Astrocyte of the cerebellum (primary cell): ENCODE data around the gene IQSEC1.

Source experiments
- DNase-seq: peaks from one replicate; pipeline ENCODE4 v3.0.0-alpha.2; 2011; ENCODE audit warnings: low read depth
- H3K4me3 ChIP-seq: 2 replicates; pipeline ENCODE4 v1.5.1; 2011; ENCODE audit warnings: mild to moderate bottlenecking, low read depth, low read length, moderate library complexity
- in situ Hi-C: cut with HindIII; loops from 2 replicates; pipeline ENCODE4 v1.10.0; 2017; ENCODE audit warnings: low sequenced_read_pairs
- TF ChIP-seq, protein P1 (sequence below): IDR thresholded peaks from 2 replicates; pipeline ENCODE4 v1.5.1; 2012; ENCODE audit warnings: low read length, low read depth, moderate library complexity, mild to moderate bottlenecking; ENCODE audit errors: missing control alignments

IQSEC1 gene

GRCh38 chr3:13085846-13086179 is 12.6 kb upstream of the IQSEC1 start:
- TF ChIP-seq, protein P1, sequence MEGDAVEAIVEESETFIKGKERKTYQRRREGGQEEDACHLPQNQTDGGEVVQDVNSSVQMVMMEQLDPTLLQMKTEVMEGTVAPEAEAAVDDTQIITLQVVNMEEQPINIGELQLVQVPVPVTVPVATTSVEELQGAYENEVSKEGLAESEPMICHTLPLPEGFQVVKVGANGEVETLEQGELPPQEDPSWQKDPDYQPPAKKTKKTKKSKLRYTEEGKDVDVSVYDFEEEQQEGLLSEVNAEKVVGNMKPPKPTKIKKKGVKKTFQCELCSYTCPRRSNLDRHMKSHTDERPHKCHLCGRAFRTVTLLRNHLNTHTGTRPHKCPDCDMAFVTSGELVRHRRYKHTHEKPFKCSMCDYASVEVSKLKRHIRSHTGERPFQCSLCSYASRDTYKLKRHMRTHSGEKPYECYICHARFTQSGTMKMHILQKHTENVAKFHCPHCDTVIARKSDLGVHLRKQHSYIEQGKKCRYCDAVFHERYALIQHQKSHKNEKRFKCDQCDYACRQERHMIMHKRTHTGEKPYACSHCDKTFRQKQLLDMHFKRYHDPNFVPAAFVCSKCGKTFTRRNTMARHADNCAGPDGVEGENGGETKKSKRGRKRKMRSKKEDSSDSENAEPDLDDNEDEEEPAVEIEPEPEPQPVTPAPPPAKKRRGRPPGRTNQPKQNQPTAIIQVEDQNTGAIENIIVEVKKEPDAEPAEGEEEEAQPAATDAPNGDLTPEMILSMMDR: no peak

DNA sequence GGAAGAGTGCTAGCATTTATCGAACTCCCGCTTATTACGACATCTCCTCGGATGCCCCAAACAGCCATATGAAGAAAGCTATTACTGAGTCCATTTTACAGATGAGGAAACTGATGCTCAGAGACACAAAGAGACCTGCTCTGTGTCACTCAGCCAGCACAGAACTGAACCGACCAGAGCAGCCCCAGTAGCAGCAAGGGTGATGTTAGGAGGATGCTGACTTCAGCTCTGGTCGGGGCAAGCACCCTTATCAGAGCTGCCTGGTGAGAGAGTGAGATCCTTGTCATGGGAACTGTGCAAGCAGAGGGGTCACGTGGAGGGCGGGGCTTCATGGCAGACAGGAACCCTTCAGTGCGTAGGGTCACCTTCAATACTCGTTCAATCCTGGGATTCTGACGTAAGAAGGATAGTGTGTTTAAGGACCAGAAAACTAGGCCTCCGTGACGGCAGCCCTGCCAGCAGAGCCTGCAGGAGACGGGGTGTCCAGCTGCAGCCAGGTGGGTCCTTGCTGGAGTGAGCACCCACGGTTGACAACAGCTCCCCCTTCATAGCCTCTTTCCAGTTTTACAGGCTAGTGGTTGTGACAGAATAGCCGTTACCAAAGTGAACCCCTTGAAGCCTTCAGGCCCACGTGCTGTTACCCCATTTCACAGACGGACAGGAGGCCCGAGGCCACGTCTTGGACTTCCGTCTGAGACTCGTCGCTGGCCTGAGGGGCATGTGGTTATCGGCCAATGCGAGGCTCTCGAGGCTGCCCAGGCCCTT is 12.0 kb upstream of the IQSEC1 start:
- DNase-seq: no peak
- TF ChIP-seq, protein P1: no peak
- in situ Hi-C loops: loop anchor here (25.0 kb wide), 1 partner anchor 377 kb away; no protein-coding TSS in a partner anchor
- no peak overlapping the region for H3K4me3 ChIP-seq

More at GRCh38 chr3:13085846-13086179, 12.6 kb upstream of the IQSEC1 start:
- no peak overlapping the region for H3K4me3 ChIP-seq
- DNase-seq: no peak
- in situ Hi-C loops: loop anchor here (25.0 kb wide), 1 partner anchor 376 kb away; no protein-coding TSS in a partner anchor

DNA sequence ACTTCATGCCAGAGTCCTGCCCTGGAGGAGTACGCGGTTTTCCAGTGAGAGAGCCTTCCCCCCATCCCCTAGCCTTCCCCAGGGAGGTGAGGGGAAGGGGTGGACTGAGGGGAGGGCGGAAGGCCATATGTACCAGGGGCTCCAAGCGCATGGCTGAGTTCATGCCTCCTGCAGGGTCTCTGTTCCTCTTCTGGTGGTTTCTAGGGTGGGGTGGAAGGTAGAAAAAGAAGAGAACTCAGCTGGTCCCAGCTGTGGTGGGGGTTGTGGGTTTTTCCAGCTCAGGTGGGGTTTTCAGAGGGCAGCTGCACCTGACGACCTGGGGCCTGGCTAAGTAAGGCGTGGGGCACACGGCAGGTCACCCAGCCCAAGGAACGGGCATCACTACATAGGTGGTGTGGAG is 10.7 kb upstream of the IQSEC1 start:
- no peak overlapping the region for H3K4me3 ChIP-seq
- TF ChIP-seq, protein P1: no peak
- DNase-seq: no peak
- in situ Hi-C loops: loop anchor here (25.0 kb wide), 1 partner anchor 378 kb away; no protein-coding TSS in a partner anchor

- in situ Hi-C loops: loop anchor here (25.0 kb wide), 1 partner anchor 379 kb away; no protein-coding TSS in a partner anchor
These were observed 10.0 kb upstream of the IQSEC1 start for GRCh38 chr3:13083254-13083653.

GRCh38 chr3:13082677-13083076 is 9.4 kb upstream of the IQSEC1 start:
- no peak for DNase-seq
- TF ChIP-seq, protein P1: no peak
- H3K4me3 ChIP-seq: no peak overlapping the region
- in situ Hi-C loops: loop anchor here (25.0 kb wide), 1 partner anchor 380 kb away; no protein-coding TSS in a partner anchor

More at GRCh38 chr3:13083254-13083653, 10.0 kb upstream of the IQSEC1 start:
- DNase-seq: no peak
- H3K4me3 ChIP-seq: no peak overlapping the region
- TF ChIP-seq, protein P1: no peak

- TF ChIP-seq, protein P1: no peak
- in situ Hi-C loops: loop anchor here (25.0 kb wide), 1 partner anchor 381 kb away; no protein-coding TSS in a partner anchor
- H3K4me3 ChIP-seq: no peak overlapping the region
- no peak for DNase-seq
These were observed 8.6 kb upstream of the IQSEC1 start for GRCh38 chr3:13081603-13082360.
